Measurements from ENCODE around the gene NAGS.

DNA sequence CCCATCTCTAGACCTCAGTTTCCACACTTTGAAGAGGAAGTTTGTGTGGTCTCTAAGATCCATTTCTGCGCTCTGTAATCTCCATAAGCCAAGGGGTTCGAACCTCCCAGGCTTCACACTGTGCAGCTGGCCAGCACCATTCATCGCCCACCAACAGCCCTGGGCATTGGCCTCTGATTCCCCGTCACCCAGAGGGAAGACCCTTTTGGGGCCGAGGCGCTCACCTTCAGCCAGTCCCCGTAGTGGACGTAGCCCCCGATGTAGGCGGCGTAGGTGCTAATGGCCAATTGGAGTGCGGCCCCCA, 9.7 kb downstream of the NAGS start:
- TF ChIP-seq POLR2A (IDR thresholded peaks at IDR 0.05; ENCODE audit: low read length): no peak
- no peak for TF ChIP-seq GATA1 (IDR thresholded peaks at IDR 0.05; ENCODE audit: low read depth, low read length)

Data from erythroblast (primary cell).